ENCODE results near the gene UBE2N.

Gene UBE2N, protein sequence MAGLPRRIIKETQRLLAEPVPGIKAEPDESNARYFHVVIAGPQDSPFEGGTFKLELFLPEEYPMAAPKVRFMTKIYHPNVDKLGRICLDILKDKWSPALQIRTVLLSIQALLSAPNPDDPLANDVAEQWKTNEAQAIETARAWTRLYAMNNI
- total RNA-seq, result 70.0 to 79.9 reads per million in 2 donors

DNA sequence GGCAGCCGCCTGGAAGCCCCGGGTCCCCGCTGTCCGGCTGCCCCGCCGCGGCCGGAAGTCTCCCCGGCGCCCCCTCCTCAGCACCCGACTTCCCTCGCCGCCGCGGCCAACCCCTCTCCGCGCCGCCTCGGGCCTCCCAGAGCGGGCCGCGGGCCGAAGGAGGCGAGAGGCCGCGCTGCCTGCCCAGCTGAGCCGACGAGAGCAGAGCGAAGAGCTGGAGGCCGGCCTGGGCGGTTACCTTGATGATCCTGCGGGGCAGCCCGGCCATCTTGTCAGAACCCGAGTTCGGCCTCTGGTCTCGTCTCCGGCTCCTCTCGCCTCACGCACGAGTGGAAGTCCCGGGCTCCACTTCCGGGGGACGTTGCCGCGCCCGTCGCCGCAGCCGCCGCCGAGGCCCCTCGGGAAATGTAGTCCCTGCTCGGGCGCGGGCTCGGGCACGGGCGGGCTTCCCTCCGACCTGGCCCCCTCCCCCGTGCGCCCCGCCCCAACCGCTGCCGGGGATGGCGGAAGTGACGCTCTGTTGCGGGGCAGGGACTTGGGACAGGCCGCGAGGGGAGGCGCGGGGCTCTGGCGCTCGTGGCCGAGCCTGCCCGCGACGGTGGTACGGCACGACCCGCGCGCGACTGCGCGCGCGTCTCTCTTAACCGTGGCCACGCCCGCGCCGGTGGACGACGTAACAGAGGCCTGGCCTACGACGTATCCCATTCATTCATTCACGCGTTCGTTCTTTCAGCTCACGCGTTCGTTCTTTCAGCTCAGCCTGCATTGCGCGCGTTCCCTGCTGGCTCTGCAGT lies at the start of gene UBE2N:
UBE2N (minus strand) TSS at position 331 of the 794 bp plus-strand sequence; CDS start at position 268, 63 bp downstream.
- peak; percentile 98 for DNase-seq

DNA sequence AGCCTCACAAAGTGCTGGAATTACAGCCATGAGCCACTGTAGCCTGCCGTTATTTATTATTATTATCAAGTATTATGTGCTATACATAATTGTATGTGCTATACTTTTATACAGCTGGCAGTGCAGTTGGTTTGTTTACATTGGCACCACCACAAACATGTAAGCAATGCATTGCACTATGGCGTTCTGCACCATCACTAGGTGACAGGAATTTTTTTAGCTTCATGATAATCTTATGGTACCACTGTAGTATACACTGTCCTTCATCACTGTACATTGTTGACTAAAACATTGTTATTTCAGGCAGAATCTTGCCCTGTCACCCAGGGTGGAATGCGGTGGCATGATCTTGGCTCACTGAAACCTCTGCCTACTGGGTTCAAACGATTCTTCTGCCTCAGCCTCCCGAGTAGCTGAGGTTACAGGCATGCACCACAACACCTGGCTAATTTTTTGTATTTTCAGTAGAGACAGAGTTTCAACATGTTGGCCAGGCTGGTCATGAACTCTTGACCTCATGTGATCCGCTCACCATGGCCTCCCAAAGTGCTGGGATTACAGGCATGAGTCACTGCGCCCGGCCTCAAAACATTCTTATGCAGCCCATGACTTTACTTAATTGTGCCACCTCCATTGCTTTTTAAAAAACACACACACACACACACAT lies 42.7 kb upstream of the UBE2N start:
- no peak for DNase-seq

DNA sequence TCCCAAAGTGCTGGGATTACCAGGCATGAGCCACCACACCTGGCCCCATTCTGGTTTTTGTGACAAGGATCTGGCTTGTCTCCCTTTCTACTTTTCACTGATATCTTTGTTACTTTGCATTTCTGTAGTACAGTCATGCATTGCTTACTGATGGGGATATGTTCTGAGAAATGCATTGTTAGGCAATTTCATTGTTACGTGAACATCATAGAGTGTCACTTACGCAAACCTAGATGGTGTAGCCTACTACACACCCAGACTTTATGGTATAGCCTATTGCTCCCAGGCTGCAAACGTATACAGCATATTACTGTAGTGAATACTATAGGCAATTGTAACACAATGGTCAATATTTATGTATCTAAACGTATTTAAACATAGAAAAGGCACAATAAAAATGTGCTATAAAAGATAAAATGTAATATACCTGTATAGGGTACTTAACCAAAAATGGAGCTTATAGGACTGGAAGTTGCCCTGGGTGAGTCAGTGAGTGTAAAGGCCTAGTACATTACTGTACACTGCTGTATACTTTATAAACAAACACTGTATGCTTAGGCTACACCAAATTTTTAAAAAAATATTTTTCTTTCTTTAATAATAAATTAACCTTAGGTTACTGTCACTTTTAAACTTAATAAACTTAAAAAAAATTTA lies 41.5 kb upstream of the UBE2N start:
- no peak for DNase-seq

DNA sequence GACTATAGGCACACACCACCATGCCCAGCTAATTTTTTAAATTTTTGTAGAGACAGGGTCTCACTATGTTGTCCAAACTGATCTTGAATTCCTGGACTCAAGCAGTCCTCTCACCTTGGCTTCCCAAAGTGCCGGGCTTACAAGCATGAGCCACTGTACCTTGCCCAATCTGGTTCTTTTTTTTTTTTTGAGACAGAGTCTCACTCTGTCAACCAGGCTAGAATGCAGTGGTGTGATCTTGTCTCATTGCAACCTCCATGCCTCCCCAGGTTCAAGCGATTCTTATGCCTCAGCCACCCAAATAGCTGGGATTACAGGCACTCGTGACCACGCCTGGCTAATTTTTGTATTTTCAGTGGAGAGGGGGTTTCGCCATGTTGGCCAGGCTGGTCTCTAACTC lies 41.0 kb upstream of the UBE2N start:
- no peak for DNase-seq

DNA sequence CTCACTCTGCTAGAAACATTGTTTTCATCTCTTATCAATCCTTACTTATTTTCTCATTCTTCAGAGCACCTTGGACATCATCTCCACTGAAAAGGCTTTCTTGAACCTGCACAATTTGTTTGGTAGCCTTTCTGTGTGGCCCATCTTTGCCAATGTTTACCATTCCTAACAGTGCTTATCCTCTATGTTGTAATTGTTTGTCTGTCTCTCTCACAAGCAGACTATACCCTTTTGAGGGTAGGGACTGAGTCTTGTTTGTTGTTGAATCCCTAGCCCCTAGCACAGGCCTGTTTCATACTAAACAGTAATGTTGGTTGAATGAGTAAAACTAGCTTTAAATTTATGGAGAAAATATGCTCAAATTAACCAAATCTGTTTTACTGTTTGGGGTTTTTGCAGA lies 34.8 kb upstream of the UBE2N start:
- DNase-seq, result no peak

DNA sequence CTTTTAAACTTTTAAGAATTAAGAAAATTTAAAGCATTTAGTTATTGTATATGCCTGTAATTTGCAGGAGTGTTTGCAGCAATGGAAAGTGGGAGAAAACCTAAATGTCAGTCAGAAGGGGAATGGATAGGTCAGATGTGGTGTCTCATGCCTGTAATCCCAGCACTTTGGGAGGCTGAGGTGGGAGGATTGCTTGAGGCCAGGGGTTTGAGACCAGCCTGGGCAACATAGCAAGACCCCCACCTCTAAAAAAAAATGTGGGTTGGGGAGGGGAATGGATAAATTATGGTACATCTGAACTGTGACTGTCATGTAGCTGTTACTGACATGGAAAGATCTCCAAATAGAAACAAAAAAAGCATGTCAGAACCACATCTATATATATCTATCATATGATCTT lies 27.6 kb upstream of the UBE2N start:
- DNase-seq, result no peak

DNA sequence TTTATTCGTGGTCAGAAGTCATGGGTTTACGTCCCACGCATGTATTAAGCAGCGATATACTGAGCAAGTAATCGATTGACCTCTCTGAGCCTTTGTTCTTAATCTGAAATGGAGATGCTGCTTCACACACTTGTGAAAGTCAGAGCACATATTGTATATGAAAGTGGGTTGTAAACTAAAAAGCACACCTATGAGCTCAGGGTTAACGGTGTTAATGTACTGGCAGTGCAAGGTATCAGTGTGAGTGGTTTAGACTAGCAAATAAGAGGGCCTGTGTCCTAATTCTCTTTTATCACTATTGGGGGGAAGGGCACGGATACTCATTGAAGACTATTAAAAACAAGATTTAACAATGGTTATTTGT lies 26.2 kb upstream of the UBE2N start:
- DNase-seq, result no peak

DNA sequence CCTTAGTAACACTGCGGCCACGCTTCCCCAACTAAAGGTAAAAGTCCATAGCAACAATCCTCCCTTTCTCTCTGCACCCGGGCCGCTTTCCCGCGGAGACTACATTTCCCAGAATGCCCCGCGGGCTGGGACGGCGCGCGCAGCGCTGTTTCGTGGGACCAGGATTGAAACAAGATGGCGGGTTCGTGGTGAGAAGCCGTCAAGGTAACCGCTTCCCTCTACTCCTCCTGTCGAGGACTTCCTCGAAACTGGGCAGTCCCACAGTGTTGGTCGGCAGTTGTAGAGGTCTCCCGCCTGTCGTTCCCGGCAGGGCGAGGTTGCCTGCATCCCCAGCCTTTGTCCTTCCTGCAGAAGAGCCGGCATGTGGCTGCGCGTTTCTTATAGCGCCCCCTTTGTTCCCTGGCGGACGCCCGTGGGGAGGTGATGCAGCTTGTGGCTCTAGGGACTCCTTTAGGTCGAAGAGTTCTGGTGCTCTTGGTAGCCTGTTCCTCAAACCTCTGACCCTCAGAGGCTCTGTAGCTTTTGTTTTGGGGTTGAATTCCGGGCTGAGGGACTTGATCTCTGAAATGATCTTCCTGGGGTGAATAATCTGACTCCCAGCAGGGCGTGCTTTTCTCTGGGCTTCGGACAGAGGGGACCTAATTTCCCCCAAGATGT lies 25.7 kb upstream of the UBE2N start, which contains the start of gene MRPL42:
MRPL42 (plus strand) TSS at position 164 of the 657 bp plus-strand sequence. CDS start 1,772 bp downstream, outside the sequence.
- peak; percentile 79 for DNase-seq

DNA sequence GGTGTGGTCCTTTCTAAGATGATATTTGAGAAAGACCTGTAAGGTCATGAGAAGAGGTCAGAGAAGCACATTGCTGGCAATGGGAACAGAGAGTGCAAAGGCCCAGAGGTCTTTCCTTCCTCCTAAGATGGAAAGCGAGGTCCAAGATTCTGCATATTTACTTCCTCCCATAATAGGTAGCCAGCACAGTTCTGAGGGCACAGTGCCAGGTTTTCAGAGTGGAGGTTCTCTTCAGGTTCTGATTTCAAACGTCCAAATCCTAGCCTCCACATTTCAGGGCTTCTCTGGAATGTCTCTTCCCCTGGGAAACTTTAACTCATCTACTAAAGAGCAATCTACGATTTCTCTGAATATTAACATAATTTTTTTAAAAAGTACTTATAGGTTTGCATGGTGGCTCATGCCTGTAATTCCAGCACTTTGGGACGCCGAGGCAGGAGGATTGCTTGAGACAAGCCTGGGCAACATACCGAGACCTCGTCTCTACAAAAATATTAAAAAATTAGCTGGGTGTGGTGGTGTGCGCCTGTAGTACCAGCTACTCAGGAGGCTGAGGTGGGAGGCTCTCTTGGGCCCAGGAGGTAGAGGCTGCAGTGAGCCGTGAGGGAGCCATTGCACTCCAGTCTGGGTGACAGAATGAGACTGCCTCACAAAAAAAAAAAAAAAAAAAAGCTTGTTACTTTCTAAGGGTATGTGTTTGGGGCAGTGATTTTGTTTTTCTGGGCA lies 25.0 kb upstream of the UBE2N start:
- no peak for DNase-seq

DNA sequence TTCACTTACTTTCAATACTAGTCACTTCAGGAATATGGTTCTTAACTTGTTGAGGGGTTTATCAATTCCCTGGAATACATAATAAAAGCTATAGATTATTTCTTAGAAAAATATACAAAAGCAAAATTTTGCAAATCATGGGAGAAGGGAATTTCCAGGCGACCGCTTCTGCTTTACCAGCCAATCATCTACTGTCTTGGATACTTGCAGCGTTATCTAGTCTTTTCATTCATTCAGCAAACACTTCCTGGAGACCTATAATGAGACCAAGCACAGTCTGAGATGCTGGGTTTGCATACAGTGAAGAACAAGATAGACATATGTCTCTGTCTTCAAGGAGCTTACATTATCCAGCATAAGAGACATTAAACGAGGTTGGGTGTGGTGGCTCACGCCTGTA lies 24.1 kb upstream of the UBE2N start:
- no peak for DNase-seq

DNA sequence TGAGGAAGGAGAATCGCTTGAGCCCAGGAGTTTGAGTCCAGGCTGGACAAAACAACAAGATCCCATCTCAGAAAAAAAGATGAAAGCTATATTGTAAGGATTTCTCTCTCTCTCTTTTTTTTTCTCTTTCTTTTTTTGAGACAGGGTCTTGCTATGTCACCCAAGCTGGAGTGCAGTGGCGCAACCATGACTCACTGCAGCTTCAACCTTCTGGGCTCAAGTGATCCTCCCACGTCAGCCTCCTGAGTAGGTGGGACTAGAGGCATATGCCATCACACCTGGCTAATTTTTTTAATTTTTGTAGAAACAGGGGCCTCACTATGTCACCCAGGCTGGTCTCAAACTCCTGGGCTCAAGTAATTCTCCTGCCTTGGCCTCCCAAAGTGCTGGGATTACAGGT lies 19.8 kb upstream of the UBE2N start:
- no peak for DNase-seq

DNA sequence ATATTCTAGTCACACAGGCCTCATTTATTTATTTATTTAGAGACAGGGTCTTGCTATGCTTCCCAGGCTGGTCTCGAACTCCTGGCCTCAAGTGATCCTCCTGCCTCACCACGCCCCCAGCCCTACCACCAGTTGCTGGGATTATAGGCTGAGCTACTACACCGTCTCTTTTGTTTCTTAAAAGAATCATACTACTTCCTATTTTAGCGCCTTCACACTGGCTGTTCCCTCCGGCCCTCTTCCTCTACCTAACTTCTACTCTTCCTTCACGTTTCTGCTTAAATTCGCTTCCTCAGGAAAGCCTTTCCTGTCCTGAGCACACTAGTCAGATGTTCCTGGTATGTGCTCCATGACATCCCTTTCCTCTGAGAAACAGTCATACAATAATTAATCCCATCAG lies 19.2 kb upstream of the UBE2N start:
- no peak for DNase-seq

DNA sequence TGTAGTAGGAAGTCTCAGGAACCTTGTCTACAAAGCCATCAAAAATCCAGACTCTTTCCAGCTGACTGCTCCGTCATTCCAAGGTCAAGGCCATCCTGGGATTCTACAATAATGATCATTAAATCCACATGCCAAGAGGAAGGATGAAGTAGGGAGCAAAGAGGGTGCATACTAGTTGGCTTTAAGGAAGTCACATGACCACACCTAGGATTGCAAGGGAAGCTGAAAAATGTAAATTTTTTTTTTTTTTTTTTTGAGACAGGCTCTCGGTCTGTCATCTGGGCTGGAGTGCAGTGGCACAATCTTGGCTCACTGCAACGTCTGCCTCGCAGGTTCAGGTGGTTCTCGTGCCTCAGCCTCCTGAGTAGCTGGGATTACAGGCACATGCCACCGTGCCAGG lies 18.3 kb upstream of the UBE2N start:
- no peak for DNase-seq

DNA sequence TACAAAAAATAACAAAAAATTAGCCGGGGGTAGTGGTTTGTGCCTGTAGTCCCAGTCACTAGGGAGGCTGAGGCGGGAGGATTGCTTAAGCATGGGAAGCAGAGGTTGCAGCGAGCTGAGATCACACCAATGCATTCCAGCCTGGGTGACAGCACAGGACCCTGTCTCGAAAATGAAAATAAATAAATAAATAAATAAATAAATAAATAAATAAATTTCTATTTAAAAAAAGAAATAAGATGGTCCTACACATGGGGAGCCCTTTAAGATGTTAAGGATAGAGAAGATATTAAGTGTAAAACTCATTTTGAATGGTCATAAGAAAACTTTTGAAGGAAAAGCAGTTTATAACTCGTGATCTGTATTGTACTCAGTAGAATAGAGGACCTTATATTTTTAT lies 17.4 kb upstream of the UBE2N start:
- no peak for DNase-seq

DNA sequence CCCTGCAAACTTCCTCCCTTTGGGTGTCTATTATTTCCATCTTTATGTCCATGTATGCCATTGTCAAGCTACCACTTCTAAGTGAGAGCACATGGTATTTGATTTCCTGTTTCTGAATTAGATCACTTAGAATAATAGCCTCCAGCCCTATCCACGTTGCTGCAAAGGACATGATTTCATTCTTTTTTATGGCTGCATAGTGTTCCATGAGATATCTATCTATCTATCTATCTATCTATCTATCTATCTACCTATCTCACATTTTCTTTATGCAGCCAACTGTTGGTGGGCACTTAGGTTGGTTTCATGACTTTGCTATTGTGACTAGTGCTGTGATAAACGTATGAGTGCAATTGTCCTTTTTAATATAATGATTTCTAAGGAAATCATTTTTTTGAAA lies 14.3 kb upstream of the UBE2N start:
- DNase-seq, result no peak

DNA sequence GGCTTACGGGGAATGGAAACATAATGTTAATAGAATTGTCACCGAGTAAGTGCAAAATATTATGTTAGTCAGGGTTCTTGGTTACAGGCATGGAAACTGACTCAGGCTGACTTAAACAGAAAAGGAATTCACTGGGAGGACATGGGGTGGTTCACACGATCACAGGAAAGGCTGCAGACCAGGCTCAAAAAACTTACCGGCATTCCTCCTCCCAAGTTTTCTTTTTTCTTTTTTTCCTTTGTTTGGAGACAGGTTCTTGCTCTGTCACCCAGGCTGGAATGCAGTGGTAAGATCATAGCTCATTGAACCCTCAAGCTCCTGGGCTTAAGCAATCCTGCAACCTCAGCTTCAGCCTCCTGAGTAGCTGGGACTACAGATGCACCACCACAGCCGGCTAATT lies 11.9 kb upstream of the UBE2N start:
- DNase-seq, result no peak

DNA sequence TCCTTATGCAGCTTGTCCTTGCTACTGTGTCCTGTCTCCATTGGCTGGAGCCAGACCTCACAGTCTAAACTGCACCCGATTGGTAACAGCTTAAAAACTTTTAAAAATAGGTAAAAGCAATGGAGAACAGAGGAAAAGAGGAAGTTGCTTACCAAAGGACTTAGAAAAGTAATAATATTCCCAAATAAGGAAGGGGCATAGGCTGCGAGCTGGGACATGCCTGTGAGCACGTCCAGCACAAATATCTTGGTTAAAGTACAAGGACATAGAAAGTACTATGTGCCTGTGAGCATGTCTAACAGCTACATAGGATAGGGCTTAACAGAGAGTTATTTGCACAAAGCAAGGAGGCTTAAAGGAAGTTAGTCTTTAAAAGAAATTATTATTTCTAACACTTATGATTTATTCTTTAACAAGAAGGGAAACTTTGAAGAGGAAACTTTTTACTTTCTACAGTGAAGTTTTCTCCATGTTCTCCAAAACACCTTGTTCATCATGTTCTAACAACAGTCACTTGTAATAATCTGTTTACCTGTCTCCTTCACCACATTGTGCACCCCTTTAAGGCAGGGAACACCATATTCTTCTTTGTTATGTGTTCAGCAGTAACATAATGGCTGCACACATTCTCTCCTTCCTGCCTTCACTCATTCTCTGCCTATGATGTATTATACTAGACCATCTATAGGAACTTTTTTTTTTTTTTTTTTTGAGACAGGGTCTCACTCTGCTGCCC lies 9.8 kb upstream of the UBE2N start:
- DNase-seq, result no peak

DNA sequence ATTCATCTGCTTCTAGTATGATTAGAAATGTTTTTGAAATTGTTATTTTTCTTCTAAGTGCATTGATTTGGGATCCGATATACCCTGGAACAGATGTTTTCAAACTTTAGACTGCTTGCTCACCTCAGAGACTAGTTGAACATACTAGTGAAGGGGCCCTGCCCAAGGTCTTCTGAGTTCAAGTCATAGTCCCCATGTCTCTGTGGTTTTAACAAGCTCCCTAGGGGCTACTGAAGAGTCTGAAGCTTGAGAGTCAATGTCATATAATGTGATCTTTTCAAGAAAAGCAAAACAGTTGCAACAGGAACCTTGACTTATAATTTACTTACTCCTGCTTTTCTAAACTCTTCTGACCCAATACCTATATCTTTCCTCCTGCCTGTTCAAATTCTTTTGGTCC lies 7.5 kb upstream of the UBE2N start:
- no peak for DNase-seq

DNA sequence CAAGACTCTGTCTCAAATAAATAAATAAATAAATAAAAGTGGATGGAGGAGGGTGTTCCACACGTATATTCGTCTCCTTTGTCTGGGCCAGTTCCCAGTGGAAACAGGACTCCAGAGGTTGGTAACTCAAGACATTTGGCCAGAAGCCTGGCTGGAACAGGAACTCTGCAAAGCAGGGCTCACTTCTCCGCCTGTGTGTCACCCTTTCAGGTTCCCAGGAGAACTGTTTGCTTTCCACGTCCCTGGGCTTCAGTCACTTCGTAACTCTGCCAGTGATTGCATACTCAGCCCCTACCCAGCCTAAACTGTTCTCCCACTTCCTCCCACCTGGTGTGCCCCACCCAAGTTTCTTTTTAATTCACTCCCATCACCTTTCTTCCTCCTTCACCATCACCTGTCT lies 7.0 kb upstream of the UBE2N start:
- no peak for DNase-seq

DNA sequence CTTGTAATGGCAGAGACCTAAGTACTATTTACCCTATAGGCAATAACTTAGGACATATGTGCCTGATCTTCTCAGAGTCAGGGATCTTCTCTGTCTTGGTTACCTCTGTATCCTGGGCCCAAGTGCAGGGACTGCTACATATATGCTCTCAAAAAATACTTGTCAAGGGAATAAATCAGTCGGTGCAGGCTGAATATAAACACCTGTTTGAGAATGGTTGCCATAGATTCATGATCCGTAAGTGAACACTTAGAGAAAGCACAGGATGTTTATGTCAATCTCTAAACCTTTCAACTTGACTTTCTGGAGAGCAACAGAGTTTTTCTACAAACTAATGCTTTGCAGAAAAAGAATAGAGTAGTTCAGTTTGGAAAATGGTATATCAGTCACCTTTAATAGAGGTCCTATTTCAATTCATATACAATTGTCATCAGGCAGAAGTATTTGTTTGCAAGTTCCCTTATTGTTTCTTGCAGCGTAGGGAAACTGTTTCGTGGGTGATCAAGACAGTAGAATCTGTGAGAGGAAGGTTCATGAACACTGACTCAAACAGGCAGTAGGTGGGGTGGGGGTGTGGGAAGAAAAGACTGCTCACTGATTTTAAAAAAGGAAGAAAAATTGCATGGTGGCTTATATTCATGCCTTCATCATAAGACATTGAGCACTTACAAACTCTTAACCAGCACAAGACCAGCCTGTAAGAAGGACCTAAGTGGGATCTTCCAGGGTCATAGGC lies 6.0 kb upstream of the UBE2N start:
- DNase-seq, result no peak

DNA sequence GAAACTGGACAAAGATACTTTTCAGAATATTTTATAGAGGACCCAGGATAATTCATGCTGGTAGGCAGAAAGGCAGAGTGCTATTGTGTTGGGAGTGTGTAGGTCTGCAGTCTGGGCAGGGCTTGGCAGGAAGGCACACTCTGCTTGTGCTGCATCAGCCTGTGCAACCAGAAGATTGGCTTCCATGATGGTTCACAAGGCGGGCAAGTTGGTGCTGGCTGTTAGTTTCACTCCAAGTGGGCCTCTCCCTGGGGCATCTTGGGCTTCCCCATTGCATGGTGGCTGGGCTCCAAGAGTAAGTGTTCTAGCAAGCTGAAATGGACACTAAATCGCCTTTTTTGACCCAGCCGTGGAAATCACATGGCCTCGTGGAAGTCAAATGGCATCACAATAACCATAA lies 1.8 kb upstream of the UBE2N start:
- no peak for DNase-seq

All from activated gamma-delta T cell (primary cell).